HG03095 (cell line): ENCODE measurements around the gene BTBD7.

Experiments used
- ATAC-seq: cut with Tn5 transposase; IDR thresholded peaks from one replicate; pipeline ENCODE4 v1.9.1; 2021; ENCODE audit warnings: moderate library complexity; ENCODE audit not compliant: unreplicated experiment

Gene BTBD7

DNA sequence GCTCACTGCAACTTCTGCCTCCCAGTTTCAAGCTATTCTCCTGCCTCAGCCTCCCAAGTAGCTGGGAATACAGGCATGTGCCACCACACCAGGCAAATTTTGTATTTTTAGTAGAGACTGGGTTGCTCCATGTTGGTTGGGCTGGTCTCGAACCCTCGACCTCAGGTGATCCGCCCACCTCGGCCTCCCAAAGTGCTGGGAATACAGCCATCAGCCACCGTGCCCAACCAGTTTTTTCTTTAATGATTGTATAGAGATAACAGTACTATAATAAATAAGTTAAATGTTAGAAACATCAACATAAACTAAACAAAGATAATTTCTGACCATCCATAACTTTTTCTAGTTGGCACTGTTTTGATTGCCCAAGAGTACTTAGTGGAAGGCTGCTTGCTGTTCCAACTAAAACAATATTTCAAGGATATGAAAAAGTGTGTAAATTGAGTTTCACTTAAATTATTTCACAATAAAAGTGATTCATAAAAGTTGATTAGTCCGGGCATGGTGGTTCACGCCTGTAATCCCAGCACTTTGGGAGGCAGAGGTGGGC is 131.6 kb downstream of the BTBD7 start:
- ATAC-seq = no peak

DNA sequence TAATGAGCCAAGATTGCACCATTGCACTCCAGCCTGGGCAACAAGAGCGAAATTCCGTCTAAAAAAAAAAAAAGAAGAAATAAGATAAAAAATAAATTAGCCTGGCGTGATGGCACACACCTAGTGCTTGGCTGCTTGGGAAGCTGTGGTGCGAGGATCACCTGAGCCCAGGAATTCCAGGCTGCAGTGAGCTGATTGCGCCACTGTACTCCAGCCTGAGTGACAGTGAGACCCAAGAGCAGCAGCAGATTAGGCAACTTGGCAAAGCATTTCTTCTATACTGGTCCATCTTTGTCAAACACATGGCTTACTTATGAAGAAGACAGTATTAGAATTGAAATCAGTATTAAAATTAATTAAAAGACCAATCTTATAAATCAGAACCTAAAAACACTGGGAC is 132.3 kb downstream of the BTBD7 start:
- no peak for ATAC-seq

DNA sequence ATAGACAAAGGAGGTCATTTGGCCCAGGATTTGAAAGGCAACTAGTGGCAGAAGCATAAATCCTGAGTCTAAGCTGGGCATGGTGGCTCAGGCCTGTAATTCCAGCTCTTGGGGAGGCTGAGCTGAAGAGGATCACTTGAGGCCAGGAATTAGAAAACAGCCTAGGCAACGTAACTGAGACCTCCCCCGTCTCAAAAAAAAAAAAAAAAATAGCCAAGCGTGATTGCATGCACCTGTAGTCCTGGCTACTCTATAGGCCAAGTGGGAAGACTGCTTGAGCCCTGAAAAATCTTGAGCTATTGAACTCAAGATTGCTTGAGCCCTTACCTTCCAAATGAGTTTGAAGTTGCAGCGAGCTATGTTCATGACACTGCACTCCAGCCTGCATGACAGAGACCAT is 133.8 kb downstream of the BTBD7 start:
- no peak for ATAC-seq

DNA sequence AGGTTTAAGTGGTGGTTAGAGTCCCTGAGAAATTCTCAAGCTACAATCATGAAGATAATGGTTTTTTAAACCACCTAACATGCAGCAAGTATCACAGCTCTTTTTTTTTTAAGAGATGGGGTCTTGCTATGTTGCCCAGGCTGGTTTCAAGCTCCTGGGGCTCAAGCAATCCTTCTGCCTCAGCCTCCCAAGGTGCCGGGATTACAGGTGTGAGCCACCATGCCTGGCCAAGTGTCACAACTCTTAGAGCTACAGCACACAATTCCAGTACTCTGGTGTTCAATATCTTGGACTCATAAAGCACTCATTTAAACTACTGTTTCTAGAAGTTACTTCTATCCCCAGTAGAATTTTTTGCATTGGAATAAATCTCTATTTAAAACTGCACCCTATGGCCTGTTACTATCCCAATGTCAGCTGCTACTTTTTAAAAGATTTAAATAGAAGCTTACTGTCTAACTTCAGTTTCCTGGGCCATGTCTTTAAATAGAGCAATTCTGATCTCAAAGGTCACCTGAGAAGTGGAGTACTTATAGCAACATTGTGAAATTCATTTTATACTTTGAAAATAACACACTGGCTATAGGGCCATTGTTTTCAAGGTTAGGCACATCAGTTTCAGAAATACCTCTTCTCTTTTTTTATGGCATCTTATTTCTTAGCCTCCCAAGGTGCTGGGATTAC is 137.4 kb downstream of the BTBD7 start:
- ATAC-seq = no peak
